ENCODE measurements around the gene RND3.

DNA sequence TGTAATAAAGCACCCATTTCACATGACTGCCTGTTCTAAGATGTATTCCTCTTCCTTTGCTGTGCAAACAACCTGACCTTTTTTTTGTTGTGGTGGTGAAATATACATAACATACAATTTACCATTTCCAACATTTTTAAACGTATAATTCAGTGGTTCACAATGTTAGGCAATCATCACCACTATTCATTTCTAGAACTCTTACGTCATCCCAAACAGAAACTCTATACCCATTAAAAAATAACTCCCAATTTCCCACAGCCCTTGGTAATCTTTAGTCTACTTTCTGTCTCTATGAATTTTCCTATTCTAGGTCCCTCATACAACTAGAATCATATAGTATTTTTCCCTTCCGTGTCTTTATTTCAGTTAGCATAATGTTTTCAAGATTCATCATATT is 36.7 kb downstream of the RND3 start:
- no peak for TF ChIP-seq POLR2A (IDR thresholded peaks at IDR 0.05)
- TF ChIP-seq EP300 (IDR thresholded peaks at IDR 0.05): no peak
- TF ChIP-seq, protein P1, sequence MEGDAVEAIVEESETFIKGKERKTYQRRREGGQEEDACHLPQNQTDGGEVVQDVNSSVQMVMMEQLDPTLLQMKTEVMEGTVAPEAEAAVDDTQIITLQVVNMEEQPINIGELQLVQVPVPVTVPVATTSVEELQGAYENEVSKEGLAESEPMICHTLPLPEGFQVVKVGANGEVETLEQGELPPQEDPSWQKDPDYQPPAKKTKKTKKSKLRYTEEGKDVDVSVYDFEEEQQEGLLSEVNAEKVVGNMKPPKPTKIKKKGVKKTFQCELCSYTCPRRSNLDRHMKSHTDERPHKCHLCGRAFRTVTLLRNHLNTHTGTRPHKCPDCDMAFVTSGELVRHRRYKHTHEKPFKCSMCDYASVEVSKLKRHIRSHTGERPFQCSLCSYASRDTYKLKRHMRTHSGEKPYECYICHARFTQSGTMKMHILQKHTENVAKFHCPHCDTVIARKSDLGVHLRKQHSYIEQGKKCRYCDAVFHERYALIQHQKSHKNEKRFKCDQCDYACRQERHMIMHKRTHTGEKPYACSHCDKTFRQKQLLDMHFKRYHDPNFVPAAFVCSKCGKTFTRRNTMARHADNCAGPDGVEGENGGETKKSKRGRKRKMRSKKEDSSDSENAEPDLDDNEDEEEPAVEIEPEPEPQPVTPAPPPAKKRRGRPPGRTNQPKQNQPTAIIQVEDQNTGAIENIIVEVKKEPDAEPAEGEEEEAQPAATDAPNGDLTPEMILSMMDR (IDR thresholded peaks at IDR 0.05): no peak

Data from upper lobe of left lung (tissue), 4 donors.